ENCODE results near the gene PPIL4. TPM values are rescaled to one million over a fixed set of nuclear protein-coding genes. Genes with fewer than 3 reads are reported as not detected.
A peak's percentile ranks its signal among the peaks of the same experiment; 100 is the strongest.

The PPIL4 gene
- total and polyA plus RNA-seq, 12 donors = 9.4 to 22.0 (median 17.6) TPM

DNA sequence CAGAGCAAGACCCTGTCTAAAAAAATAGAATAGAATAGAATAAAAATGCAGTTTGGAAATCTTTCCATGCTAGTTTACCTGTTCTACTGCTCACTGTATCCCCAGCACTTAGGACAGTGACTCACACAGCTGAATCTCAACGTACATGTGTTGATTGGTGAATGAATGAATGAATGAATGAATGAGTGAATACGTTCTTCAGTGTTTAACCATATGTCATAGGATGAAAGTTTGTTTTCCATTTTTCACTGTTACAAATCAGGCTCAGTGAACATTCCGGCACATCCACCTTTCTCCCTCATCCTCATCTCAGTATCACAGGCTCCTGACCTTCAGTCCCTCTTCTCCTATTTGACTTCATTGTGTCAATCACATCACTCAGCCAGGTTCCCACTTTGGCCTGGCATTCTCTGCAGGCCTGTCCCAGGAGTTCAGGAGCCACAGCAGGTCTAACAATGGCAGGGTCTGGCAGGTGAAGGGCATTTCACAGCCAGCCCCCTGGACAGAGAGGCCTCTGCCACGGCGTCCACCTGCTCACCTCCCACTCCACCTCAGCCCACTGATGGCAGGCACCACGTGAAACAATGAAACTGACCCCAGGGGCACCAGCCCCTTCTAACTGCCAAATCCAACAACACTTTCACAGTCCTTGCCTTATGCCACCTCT, 68.9 kb downstream of the PPIL4 start:
- intact Hi-C loops (cut with DNase I) = no loop called here
- WGBS, 2 donors = 74 to 77% methylated on average over 6 of the region's 6 CpGs
- DNase-seq = no peak

DNA sequence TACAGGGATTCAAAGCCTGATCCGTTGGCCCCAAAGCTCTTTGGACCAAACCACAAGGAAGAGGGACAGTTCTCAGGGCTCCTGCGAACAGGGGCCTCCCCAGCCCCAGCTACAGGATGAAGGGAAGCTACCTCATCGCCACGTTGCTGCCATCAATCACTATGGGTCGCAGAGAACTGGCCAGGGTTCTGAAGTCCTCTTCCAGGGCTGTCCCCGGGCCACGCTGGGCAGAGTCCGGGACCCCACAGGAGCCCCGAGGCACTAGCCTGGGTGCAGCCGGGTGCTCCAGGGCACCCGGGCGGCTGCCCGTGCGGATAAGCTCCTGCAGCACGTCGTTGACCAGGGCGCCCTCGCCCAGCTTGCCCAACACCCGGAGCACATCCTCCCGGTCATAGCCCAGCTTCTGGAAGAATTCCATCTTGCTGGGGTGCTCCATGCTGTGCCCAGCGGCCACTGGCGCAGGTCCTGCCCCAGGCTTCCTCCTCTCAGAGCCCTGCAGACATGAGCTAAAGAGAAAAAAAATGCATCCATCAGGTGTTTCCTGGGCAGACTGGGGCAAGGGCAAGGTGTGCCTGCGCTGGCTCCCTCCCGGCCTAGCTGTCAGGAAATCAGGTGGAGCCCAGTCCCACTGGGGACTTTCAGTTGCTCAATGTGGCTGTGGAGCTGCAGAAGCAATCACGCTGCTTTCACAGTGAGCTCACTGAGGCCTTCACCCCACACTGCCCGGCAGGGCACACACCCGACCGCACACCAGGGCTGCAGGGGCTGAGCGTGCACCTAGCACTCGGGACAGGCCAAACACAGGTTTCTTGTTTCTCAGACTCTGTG, 71.5 kb downstream of the PPIL4 start:
- H3K27me3 ChIP-seq = peaks cover 0 to 13% (median 4%) of the 10 kb centered on the region in 7 donors
- H3K9me3 ChIP-seq = peaks cover 0 to 2% (median 0%) of the 10 kb centered on the region in 11 donors
- H3K4me1 ChIP-seq = peaks cover 0 to 16% (median 10%) of the 10 kb centered on the region in 9 donors
- intact Hi-C loops (cut with DNase I) = no loop called here
- no peak overlapping the region for H3K27ac ChIP-seq
- H3K36me3 ChIP-seq = peaks cover 0 to 6% (median 0%) of the 10 kb centered on the region in 9 donors
- TF ChIP-seq, protein P1, sequence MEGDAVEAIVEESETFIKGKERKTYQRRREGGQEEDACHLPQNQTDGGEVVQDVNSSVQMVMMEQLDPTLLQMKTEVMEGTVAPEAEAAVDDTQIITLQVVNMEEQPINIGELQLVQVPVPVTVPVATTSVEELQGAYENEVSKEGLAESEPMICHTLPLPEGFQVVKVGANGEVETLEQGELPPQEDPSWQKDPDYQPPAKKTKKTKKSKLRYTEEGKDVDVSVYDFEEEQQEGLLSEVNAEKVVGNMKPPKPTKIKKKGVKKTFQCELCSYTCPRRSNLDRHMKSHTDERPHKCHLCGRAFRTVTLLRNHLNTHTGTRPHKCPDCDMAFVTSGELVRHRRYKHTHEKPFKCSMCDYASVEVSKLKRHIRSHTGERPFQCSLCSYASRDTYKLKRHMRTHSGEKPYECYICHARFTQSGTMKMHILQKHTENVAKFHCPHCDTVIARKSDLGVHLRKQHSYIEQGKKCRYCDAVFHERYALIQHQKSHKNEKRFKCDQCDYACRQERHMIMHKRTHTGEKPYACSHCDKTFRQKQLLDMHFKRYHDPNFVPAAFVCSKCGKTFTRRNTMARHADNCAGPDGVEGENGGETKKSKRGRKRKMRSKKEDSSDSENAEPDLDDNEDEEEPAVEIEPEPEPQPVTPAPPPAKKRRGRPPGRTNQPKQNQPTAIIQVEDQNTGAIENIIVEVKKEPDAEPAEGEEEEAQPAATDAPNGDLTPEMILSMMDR (IDR thresholded peaks at IDR 0.05) = no peak
- 86 to 93% methylated on average over 30 of the region's 30 CpGs for WGBS, 2 donors
- DNase-seq = no peak
- ATAC-seq = peak in 3 of 8 donors; percentile 5 to 46 (median 23)
- H3K4me3 ChIP-seq = no peak overlapping the region

More for the DNA sequence above, 68.9 kb downstream of the PPIL4 start:
- Histone ChIP-seq H3K36me3 (peaks cover 0 to 6% (median 0%) of the 10 kb centered on the region in 9 donors), H3K4me3 (no peak overlapping the region), H3K27ac (no peak overlapping the region), H3K4me1 (peaks cover 0 to 26% (median 23%) of the 10 kb centered on the region in 9 donors), H3K9me3 (peaks cover 0 to 2% (median 0%) of the 10 kb centered on the region in 11 donors), H3K27me3 (peaks cover 0 to 13% (median 0%) of the 10 kb centered on the region in 7 donors)
- TF ChIP-seq, protein P1 (IDR thresholded peaks at IDR 0.05) = no peak
- no peak for ATAC-seq

DNA sequence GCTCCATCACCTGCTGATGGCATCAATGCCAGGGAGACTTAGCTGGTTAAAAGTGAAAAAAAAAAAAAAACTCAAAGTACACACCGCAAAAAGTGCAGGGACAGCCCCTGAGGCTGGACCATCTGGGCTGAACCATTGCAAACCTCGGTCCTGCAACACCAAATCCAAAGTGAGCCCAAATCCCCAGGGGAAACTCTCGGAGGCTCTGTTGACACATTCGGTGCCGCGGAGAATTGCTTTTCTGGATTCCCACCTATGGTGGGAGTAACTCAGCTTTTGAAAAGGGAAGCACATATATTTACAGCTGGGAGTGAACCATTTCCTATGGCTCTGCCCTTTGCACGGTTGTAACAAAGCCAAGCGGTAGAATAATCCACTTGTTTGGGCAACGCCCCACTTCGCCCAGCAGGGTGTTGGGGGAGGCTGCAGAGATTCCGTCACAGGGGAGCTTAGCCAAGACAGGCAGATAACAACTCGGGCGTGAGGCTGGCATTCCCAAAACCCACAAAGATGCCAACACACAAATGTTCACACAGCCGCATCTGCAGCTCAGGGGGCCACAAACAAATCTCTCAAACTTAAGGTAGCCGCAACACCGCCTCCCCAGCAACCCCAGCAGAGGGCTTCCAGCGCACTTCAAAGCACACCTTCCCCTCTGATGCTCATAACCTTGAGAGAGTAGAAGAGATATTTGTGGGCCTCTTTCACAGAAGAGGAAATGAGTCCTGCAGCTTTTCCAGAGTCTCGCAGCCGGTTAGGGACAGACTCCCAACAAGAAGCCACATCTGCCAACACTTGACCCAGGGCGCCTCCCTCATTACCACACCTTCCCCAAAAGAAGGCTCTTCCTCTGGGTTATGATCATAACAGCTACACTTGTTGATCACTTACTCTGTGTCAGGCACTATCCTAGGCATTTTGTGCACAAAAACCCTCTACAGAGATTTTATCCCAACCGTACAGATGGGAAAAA, 72.5 kb downstream of the PPIL4 start:
- DNase-seq = no peak
- WGBS, 2 donors = 44 to 47% methylated on average over 21 of the region's 21 CpGs

More for the DNA sequence above, 72.5 kb downstream of the PPIL4 start:
- ATAC-seq = peak in 7 of 8 donors; percentile 45 to 84 (median 69)
- Histone ChIP-seq H3K9me3 (peaks cover 0 to 2% (median 0%) of the 10 kb centered on the region in 11 donors), H3K36me3 (peaks cover 0 to 6% (median 0%) of the 10 kb centered on the region in 9 donors), H3K4me1 (peaks cover 0 to 16% (median 10%) of the 10 kb centered on the region in 9 donors), H3K4me3 (peak overlapping the region in 3 of 10 donors; percentile 4 to 15 (median 8)), H3K27me3 (peaks cover 0 to 15% (median 5%) of the 10 kb centered on the region in 7 donors), H3K27ac (no peak overlapping the region)
- intact Hi-C loops (cut with DNase I) = no loop called here
- TF ChIP-seq, protein P1 (IDR thresholded peaks at IDR 0.05) = peak in 1 of 9 donors; percentile 24

All from heart right ventricle (tissue), 16 donors.